ENCODE data around the gene XYLT1. TPM values are rescaled to one million over a fixed set of nuclear protein-coding genes. Genes with fewer than 3 reads are reported as not detected.

XYLT1 gene
- total and polyA plus RNA-seq, 9 of the 15 experiments (the other 6 are each of a cell fraction or from before 2014, with no cell fraction given): 0.03 to 0.09 (median 0.08) TPM; not detected in 6

- TF ChIP-seq SP2 (IDR thresholded peaks at IDR 0.05; ENCODE audit: extremely low read depth, low read depth, low read length, poor library complexity, severe bottlenecking) (no peak), PHB (CRISPR knock-in tag; IDR thresholded peaks at IDR 0.05) (no peak), SMC3 (conservative IDR thresholded peaks at IDR 0.05; ENCODE audit: insufficient read depth, low read depth, low read length) (no peak), NFRKB (IDR thresholded peaks at IDR 0.05; ENCODE audit: low read depth) (no peak), ZFP36 (IDR thresholded peaks at IDR 0.05; ENCODE audit: low read depth, low read length, partially characterized antibody) (no peak), ETV5 (CRISPR knock-in tag; IDR thresholded peaks at IDR 0.05; ENCODE audit: low read depth) (no peak)
Observed at GRCh38 chr16:17219991-17220390, 250.8 kb downstream of the XYLT1 start (continued).

GRCh38 chr16:17215936-17216335 lies 254.8 kb downstream of the XYLT1 start:
- DNase-seq (ENCODE audit: extremely low read depth in 1 of 4, low spot score in 3 of 4) (no peak), ATAC-seq (no peak), FAIRE-seq (no peak)
- intact Hi-C loops (cut with micrococcal nuclease): no loop called here
- POLR2A ChIA-PET: interaction anchor here (0.7 kb wide), 1 partner anchor 30 kb away, joined by 3 read pairs; no protein-coding TSS in a partner anchor
- BruUV-seq (replicated peaks): no TSS peak
- Histone ChIP-seq H2AFZ (ENCODE audit: low read depth, low read length) (no peak overlapping the region), H3K4me2 (ENCODE audit: insufficient read depth, low read length) (no peak overlapping the region), H3K4me1 (replicated peaks in 1 of 2; ENCODE audit: control insufficient read depth in 2 of 2, insufficient read depth in 2 of 2, low read length in 2 of 2) (no peaks in the 10 kb centered on the region), H4K20me1 (replicated peaks; ENCODE audit: control insufficient read depth, insufficient read depth, low read length) (no peaks in the 10 kb centered on the region), H3K79me2 (ENCODE audit: control insufficient read depth, insufficient read depth, low read length) (no peaks in the 10 kb centered on the region), H3K27me3 (ENCODE audit: control insufficient read depth in 2 of 2, insufficient read depth in 2 of 2, low read length in 2 of 2) (peaks cover 11 to 24% of the 10 kb centered on the region in 2 experiments; a peak in 4 of 5 replicates), H3K27ac (ENCODE audit: extremely low read depth, low read depth, low read length) (no peak overlapping the region), H3K9me1 (ENCODE audit: control insufficient read depth, insufficient read depth, low read length) (no peaks in the 10 kb centered on the region), H3K9me3 (replicated peaks; ENCODE audit: control insufficient read depth, insufficient read depth, low read depth, low read length) (no peaks in the 10 kb centered on the region; the same call in none of the 2 replicates), H3K36me3 (ENCODE audit: control insufficient read depth, insufficient read depth, low read length) (no peaks in the 10 kb centered on the region), H3K9ac (ENCODE audit: insufficient read depth in 1 of 2, low read depth in 2 of 2, low read length in 2 of 2) (no peak overlapping the region), H3K4me3 (no peak overlapping the region)
- CTCF ChIA-PET (ENCODE audit: low intra/inter-chr PET ratio): interaction anchor here (0.6 kb wide), 1 partner anchor 311 kb away, joined by 3 read pairs; no protein-coding TSS in a partner anchor
- in situ Hi-C loops (cut with MboI): no loop called here
- TF ChIP-seq CHAMP1 (IDR thresholded peaks at IDR 0.05) (no peak), MCM2 (IDR thresholded peaks at IDR 0.05; ENCODE audit: low read depth) (no peak), ZNF644 (tag; IDR thresholded peaks at IDR 0.05; ENCODE audit: low read depth) (no peak)
- under 1% methylated on average over 8 of the region's 8 CpGs for WGBS (ENCODE audit: insufficient coverage, low coverage, missing lambda C conversion rate)

Data from K562 (cell line).